Naive thymus-derived CD8-positive, alpha-beta T cell (primary cell): ENCODE measurements around the gene IQGAP3. TPM values are rescaled to one million over a fixed set of nuclear protein-coding genes. Genes with fewer than 3 reads are reported as not detected.
"Not testable (repeated sequence)": the region's sequence is repeated elsewhere in the genome, so short reads cannot be mapped to it uniquely, and the experiment has no call there.

Source experiments
- ATAC-seq, 2 donors: fragments of 150-1000 bp; cut with Tn5 transposase in 1 of 2; sonication (Bioruptor Pico), chemical (Tn5 transposase) in 1 of 2; 1 replicate in 1 of 2; 2 replicates in 1 of 2; pipeline ENCODE4 v1.10.0; 2021; ENCODE audit warnings: mild to moderate bottlenecking in 2 of 2, moderate library complexity in 2 of 2
- POLR2A ChIA-PET: fragments of 350-600 bp; sonication (Branson Sonifier 250); formaldehyde crosslinking; loops from one replicate; lab custom pipeline; 2021; ENCODE audit warnings: antibody characterized with exemption; lab: Charles Lee
- DNase-seq, 10 donors: peaks; one replicate each; pipeline versions ENCODE4 v3.0.0 to v3.0.0-alpha.2; 2020 to 2022
- H3K27ac Mint-ChIP-seq, 10 donors: one replicate each; pipeline ENCODE4 v1.8.0; 2020 to 2022; ENCODE audit warnings: mild to moderate bottlenecking in 10 of 10, mixed read lengths in 10 of 10, moderate library complexity in 4 of 10, inconsistent platforms in 1 of 10
- H3K27me3 Mint-ChIP-seq, 5 donors: one replicate each; pipeline ENCODE4 v1.8.0; 2021 to 2022; ENCODE audit warnings: mixed read lengths in 5 of 5
- H3K36me3 Mint-ChIP-seq, 3 donors: one replicate each; pipeline ENCODE4 v1.8.0; 2020 to 2022; ENCODE audit warnings: mixed read lengths in 3 of 3, mild to moderate bottlenecking in 2 of 3, inconsistent platforms in 1 of 3
- H3K4me1 Mint-ChIP-seq, 4 donors: one replicate each; pipeline ENCODE4 v1.8.0; 2021 to 2022; ENCODE audit warnings: mixed read lengths in 4 of 4
- H3K4me3 Mint-ChIP-seq, 10 donors: one replicate each; pipeline ENCODE4 v1.8.0; 2020 to 2022; ENCODE audit warnings: mild to moderate bottlenecking in 10 of 10, mixed read lengths in 10 of 10, moderate library complexity in 6 of 10, inconsistent platforms in 1 of 10
- H3K9me3 Mint-ChIP-seq, 9 donors: one replicate each; pipeline ENCODE4 v1.8.0; 2020 to 2022; ENCODE audit warnings: mixed read lengths in 9 of 9, mild to moderate bottlenecking in 3 of 9, inconsistent platforms in 1 of 9, moderate library complexity in 1 of 9
- polyA plus RNA-seq, 3 donors: library from polyadenylated mRNA; unstranded; fragments of 300-500 nt; fragmentation: Illumina TruSeq; gene quantifications; one replicate each; pipeline ENCODE4 v1.2.3, GENCODE V29; 2021
- total RNA-seq, 8 experiments: library from RNA in 2 of 8; stranded (reverse) in 2 of 8; gene quantifications; one replicate each; pipeline ENCODE4 v1.2.3 and lab custom pipeline; 2021 to 2026

The IQGAP3 gene
- total and polyA plus RNA-seq, 5 experiments from 2014 or later = 0.08 TPM; not detected in 4

DNA sequence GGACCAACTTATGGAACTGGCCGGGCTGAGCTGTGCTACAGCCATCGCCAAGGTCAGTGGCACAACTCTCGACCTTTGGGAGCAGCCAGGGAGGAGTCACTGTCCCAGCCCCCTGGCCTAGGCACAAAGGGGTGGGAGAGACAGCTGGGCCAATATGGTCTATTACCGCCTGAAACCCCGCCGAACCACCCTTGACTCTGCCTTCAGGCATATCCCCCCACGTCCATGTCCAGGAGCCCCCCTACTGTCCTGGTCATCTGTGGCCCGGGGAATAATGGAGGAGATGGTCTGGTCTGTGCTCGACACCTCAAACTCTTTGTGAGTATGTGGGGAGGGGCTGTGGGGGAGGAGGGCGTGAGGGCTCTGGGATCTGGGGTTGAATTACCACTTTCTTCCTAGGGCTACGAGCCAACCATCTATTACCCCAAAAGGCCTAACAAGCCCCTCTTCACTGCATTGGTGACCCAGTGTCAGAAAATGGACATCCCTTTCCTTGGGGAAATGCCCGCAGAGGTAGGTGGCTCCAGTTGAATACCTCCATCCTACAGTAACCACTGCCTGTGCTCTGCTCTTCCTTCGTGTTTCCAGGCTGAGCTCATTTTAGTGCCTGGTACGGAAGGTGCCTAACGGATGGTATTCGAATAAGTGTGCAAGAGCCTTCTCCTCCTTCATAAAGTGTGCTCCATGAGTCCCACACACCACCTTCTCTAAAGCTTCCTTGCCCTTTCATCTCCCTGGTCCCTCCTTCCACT, 20.0 kb upstream of the IQGAP3 start:
- Mint-ChIP-seq H3K36me3 (peaks cover 2 to 26% (median 7%) of the 10 kb centered on the region in 3 donors), H3K27me3 (no peaks in the 10 kb centered on the region), H3K4me1 (peaks cover 16 to 28% (median 17%) of the 10 kb centered on the region in 4 donors), H3K9me3 (no peaks in the 10 kb centered on the region), H3K27ac (peak overlapping the region; percentile 73 to 94 (median 86)), H3K4me3 (peak overlapping the region; percentile 76 to 93 (median 82))
- DNase-seq (no peak), ATAC-seq (no peak)
- POLR2A ChIA-PET = interaction anchor here (0.6 to 3.5 kb wide), 12 partner anchors 9 to 255 kb away, joined by 3 to 37 read pairs (median 6); partner anchors contain the start of genes CCT3, GPATCH4, MEF2D and TTC24

DNA sequence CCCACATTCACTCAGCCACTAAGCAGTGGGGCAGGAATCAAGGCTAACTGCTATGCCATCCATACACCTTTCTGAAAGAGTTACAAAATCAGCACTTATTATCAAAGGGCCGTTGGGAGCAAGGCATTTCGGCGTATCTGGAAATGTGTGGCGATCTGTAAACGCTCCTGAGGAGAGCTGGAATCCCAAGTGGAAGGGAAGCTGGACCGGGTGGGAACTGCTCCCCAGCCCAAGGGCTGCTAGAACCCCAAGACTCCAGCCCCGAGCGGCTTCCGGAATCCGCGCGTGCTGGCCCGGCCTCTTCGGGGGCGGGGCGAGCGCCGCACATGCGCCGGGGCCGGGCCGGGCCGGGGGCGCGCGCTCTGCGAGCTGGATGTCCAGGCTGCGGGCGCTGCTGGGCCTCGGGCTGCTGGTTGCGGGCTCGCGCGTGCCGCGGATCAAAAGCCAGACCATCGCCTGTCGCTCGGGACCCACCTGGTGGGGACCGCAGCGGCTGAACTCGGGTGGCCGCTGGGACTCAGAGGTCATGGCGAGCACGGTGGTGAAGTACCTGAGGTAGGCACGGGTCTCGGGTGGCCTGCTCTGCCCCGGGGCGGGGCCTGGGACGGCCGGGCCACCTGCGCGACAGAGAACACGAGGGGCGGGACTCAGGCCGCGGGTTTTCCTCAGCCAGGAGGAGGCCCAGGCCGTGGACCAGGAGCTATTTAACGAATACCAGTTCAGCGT, 19.2 kb upstream of the IQGAP3 start, which contains the start of gene NAXE:
Gene NAXE (plus strand): TSS at position 345 of the 726 bp plus-strand sequence. CDS start 29 bp downstream, at position 374.
- Mint-ChIP-seq H3K4me3 (peak within 1 kb of the TSS; percentile 76 to 93 (median 90)), H3K27me3 (no peaks in the 10 kb centered on the region), H3K9me3 (no peaks in the 10 kb centered on the region), H3K27ac (peak within 1 kb of the TSS; percentile 88 to 96 (median 95)), H3K36me3 (peaks cover 0 to 19% (median 2%) of the 10 kb centered on the region in 3 donors), H3K4me1 (peaks cover 14 to 29% (median 16%) of the 10 kb centered on the region in 4 donors)
- POLR2A ChIA-PET = interaction anchor here (0.5 to 3.5 kb wide), 18 partner anchors 9 to 254 kb away, joined by 3 to 37 read pairs (median 4); partner anchors contain the start of genes CCT3, GPATCH4, MEF2D and TTC24
- peak; percentile 95 to 96 for ATAC-seq
- peak; percentile 39 to 78 (median 68) for DNase-seq

DNA sequence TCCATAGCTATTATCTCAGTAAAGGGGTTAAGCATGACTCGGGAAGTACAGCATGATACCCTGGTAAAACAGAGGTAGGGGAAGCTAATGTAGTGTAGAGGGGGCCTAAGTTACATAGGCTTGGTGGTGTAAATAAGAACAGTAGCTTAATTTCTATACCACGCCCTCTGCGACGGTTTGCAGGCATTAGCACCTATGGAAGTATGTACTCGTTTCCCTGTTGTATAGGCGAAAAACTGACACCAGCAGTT, 18.7 kb upstream of the IQGAP3 start:
- no peak for DNase-seq
- H3K36me3 Mint-ChIP-seq = peaks cover 0 to 15% (median 2%) of the 10 kb centered on the region in 3 donors
- H3K27me3 Mint-ChIP-seq = no peaks in the 10 kb centered on the region
- peaks cover 14 to 29% (median 16%) of the 10 kb centered on the region in 4 donors for H3K4me1 Mint-ChIP-seq
- POLR2A ChIA-PET = interaction anchor here (0.5 to 3.5 kb wide), 15 partner anchors 9 to 206 kb away, joined by 3 to 37 read pairs (median 5); partner anchors contain the start of genes GPATCH4, MEF2D and TTC24
- H3K9me3 Mint-ChIP-seq = no peaks in the 10 kb centered on the region
- ATAC-seq = peak in 1 of 2 donors; percentile 34
- peak overlapping the region; percentile 76 to 93 (median 90) for H3K4me3 Mint-ChIP-seq
- H3K27ac Mint-ChIP-seq = peak overlapping the region; percentile 88 to 96 (median 95)

DNA sequence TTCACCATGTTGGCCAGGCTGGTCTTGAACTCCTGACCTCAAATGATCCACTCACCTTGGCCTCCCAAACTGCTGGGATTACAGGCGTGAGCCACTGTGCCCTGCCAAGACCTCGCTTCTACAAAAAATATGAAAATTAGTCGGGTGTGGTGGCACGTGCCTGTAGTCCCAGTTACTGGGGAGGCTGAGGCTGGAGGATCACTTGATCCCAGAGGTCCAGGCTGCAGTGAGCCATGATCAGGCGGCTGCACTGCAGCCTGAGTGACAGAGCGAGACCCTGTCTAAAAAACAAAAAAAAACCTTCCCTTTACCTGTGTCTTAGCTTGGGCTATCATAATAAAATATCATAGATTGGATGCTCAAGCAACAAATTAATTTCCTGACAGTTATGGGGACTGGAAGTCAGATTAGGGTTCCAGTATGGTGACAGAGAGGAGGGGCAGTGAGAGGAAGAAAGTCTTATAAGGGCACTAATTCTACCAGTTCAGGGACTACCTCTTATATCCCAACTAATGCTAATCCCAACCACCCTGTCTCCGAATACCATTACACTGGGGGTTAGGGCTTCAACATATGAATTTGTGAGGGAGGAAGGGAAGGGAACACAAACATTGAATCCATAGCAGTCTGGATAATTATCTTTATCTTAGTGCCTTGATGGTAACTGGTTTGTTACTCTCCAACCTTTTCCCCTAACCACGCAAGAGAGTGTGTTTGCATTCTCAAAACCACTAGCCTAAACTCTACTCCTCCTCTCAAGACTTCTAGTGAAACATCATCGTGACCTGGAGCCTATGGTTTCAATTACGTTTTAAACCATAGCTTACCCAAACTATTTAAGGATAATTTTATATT, 18.2 kb upstream of the IQGAP3 start:
- ATAC-seq = no peak
- no peak for DNase-seq
- Mint-ChIP-seq H3K27me3 (no peaks in the 10 kb centered on the region), H3K4me1 (peaks cover 13 to 31% (median 18%) of the 10 kb centered on the region in 4 donors), H3K9me3 (no peaks in the 10 kb centered on the region), H3K27ac (peak overlapping the region in 9 of 10 donors; percentile 88 to 96 (median 95)), H3K4me3 (peak overlapping the region in 9 of 10 donors; percentile 76 to 93 (median 91)), H3K36me3 (peaks cover 0 to 13% (median 3%) of the 10 kb centered on the region in 3 donors)
- POLR2A ChIA-PET = interaction anchor here (0.5 to 3.5 kb wide), 15 partner anchors 9 to 205 kb away, joined by 3 to 37 read pairs (median 5); partner anchors contain the start of genes GPATCH4, MEF2D and TTC24

DNA sequence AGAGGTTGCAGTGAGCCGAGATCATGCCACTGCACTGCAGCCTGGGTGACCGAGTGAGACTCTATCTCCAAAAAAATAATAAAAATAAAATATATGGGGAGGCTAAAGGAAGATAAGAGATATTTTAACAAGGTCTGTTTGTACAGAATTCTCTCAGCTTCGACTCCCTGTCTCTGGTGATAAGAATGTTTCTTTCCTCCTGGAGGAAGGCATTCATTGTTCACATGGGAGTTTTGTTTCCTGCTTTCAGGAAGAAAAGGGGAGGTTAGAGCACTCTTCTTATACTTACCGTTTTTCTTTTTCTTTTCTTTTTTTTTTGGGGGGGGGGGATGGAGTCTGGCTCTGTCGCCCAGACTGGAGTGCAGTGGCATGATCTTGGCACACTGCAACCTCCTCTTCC, 17.2 kb upstream of the IQGAP3 start:
- no peak for DNase-seq
- peaks cover 0 to 13% (median 5%) of the 10 kb centered on the region in 3 donors for H3K36me3 Mint-ChIP-seq
- POLR2A ChIA-PET = interaction anchor here (1.5 kb wide), 1 partner anchor 89 kb away, joined by 3 read pairs; the partner anchor contains the start of gene MEF2D
- peaks cover 10 to 36% (median 21%) of the 10 kb centered on the region in 4 donors for H3K4me1 Mint-ChIP-seq
- no peak overlapping the region for H3K4me3 Mint-ChIP-seq
- no peaks in the 10 kb centered on the region for H3K27me3 Mint-ChIP-seq
- ATAC-seq = no peak
- H3K27ac Mint-ChIP-seq = no peak overlapping the region
- H3K9me3 Mint-ChIP-seq = no peaks in the 10 kb centered on the region

DNA sequence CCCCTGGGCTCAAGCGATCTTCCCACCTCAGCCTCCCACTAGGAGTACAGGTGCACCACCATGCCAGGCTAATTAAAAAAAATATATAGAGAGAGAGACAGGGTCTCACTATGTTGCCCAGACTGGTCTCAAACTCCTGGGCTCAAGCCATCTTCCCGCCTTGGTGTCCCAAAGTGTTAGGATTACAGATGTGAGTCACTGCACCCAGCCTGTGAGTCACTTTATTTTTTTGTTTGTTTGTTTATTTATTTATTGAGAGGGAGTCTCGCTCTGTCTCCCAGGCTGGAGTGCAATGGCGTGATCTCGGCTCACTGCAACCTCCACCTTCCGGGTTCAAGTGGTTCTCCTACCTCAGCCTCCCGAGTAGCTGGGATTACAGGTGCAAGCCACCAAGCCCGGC, 15.6 kb upstream of the IQGAP3 start:
- not testable (repeated sequence) for H3K27me3 Mint-ChIP-seq, H3K4me3 Mint-ChIP-seq

DNA sequence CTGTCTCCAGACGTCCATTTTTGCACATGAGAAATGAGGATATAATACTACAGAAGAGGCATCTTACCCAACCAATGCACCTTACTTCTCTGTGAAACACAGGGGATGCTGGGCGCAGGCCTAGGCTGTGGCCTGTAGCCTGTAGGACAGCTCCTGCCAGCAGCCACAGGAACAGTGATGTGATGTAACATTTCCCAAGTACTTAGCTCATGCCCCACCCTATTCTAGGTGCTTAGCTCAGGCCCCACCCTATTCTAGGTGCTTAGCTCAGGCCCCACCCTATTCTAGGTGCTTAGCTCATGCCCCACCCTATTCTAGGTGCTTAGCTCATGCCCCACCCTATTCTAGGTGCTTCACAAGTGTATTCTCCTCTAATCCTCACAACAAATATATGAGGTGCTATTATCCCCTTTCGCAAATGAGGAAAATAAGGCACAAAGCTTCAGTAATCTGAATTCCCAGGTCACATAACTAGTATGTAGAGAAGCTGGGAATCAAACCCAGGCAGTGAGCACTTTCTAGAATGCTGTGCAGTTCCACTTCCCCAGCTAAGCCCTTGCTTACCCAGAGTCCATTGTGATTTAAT, 14.6 kb upstream of the IQGAP3 start:
- ATAC-seq (no peak), DNase-seq (no peak)
- peaks cover 0 to 10% (median 7%) of the 10 kb centered on the region in 3 donors for H3K36me3 Mint-ChIP-seq
- peaks cover 17 to 40% (median 38%) of the 10 kb centered on the region in 4 donors for H3K4me1 Mint-ChIP-seq
- H3K27ac Mint-ChIP-seq = no peak overlapping the region
- H3K9me3 Mint-ChIP-seq = no peaks in the 10 kb centered on the region
- H3K27me3 Mint-ChIP-seq = no peaks in the 10 kb centered on the region
- peak overlapping the region in 1 of 10 donors; percentile 20 for H3K4me3 Mint-ChIP-seq
- POLR2A ChIA-PET = interaction anchor here (0.9 to 1.2 kb wide), 3 partner anchors 14 to 95 kb away, joined by 3 read pairs; partner anchors contain the start of gene GPATCH4

More for the DNA sequence above, 15.6 kb upstream of the IQGAP3 start:
- Mint-ChIP-seq H3K27ac (peak overlapping the region in 2 of 10 donors; percentile 25 to 60), H3K36me3 (peaks cover 0 to 10% (median 5%) of the 10 kb centered on the region in 3 donors), H3K4me1 (peaks cover 13 to 43% (median 35%) of the 10 kb centered on the region in 4 donors)
- POLR2A ChIA-PET = interaction anchor here (1.0 kb wide), 1 partner anchor 22 kb away, joined by 4 read pairs; no protein-coding TSS in a partner anchor
- ATAC-seq, DNase-seq, H3K9me3 Mint-ChIP-seq: not testable (repeated sequence)

DNA sequence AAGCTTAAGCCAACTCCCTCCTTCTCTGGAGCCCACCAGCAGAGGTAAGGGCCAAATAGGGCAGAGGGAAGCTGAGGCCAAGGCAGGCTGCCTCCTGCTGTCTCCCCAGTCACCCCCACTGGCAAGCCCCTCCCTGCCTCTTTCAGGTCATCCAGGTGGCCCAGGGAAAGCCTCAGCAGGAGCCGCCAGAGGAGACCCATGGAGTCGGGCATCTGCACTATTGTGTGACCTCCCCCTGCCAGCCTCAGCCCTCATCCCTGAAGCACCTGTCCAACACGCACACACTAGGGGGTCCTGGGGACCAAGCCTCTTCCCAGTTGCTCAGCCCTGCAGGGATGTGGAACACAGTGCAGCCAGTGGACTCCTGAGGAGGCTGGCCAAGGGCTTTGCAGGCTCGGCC, 14.0 kb upstream of the IQGAP3 start:
- no peaks in the 10 kb centered on the region for H3K27me3 Mint-ChIP-seq
- H3K36me3 Mint-ChIP-seq = peaks cover 0 to 10% (median 8%) of the 10 kb centered on the region in 3 donors
- H3K9me3 Mint-ChIP-seq = no peaks in the 10 kb centered on the region
- no peak overlapping the region for H3K27ac Mint-ChIP-seq
- no peak for DNase-seq
- ATAC-seq = no peak
- peaks cover 19 to 45% (median 42%) of the 10 kb centered on the region in 4 donors for H3K4me1 Mint-ChIP-seq
- H3K4me3 Mint-ChIP-seq = no peak overlapping the region
- POLR2A ChIA-PET = interaction anchor here (0.5 to 1.2 kb wide), 3 partner anchors 15 to 101 kb away, joined by 3 read pairs; partner anchors contain the start of gene GPATCH4

DNA sequence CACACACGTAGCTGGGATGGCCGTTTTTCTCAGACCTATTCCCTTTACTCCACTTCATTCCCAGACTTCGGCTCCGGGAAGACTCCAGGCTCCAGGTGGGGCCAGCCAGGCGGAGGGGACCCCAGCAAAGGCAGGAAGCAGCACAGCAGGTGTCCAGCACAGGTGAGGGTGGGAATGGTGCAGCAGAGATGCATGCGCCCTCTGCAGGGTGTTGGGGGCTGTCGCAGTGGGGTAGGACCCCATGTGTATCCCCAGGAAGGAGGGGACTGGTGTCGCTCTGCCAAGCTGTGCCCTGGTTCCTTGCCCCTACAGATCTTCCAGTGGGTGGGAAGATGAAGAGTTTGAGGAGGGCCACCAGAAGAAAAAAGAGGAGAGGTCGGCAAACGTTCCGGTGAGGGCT, 12.4 kb upstream of the IQGAP3 start:
- peak overlapping the region in 3 of 10 donors; percentile 58 to 97 (median 67) for H3K27ac Mint-ChIP-seq
- H3K36me3 Mint-ChIP-seq = peaks cover 0 to 10% (median 8%) of the 10 kb centered on the region in 3 donors
- H3K27me3 Mint-ChIP-seq = no peaks in the 10 kb centered on the region
- peaks cover 23 to 53% (median 42%) of the 10 kb centered on the region in 4 donors for H3K4me1 Mint-ChIP-seq
- H3K4me3 Mint-ChIP-seq = no peak overlapping the region
- POLR2A ChIA-PET = interaction anchor here (0.6 to 1.6 kb wide), 3 partner anchors 23 to 151 kb away, joined by 4 to 7 read pairs (median 4); partner anchors contain the start of gene MEF2D
- no peak for DNase-seq
- H3K9me3 Mint-ChIP-seq = no peaks in the 10 kb centered on the region
- no peak for ATAC-seq

DNA sequence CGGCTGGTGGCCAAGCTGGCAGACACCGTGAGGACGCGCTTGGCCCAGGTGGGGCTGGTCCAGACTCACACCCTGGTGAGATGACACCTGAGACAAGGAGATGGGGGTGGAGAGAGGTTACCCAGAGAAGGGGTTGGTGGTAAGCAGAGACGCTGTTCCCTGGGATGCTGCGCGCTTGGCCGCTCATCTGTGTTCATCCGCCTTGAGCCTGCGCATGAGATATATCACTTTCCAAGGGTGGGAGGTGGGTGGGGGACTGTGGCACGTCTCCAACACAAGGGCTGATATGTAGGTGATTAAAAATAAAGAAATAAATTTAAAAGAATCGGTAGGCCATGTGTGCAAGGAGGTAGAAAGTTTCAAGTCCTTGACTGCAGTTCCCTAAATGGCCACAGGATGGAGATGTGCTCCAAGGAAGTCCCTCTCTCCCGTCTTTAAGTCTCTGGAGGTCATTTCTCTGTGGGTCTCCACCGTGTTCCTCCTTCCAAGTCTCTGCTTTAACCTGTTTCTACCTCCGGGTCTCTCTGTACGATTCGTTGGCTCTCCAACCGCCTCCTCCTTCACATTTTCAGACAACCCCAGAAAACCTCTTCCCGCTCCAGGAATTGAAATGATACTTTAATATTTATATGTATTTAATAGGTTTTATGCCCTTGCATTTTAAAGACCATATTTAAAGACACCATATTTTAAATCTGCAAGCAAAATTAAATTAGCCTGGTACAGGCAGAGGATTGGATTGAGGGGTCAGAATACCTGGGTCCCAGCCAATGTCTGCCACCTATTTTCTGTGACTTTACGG, 11.7 kb upstream of the IQGAP3 start:
- POLR2A ChIA-PET = interaction anchor here (0.7 to 6.2 kb wide), 4 partner anchors 24 to 117 kb away, joined by 4 to 163 read pairs (median 12); partner anchors contain the start of gene MEF2D
- no peaks in the 10 kb centered on the region for H3K27me3 Mint-ChIP-seq
- ATAC-seq (no peak), DNase-seq (peak; percentile 54 to 87 (median 70))
- no peaks in the 10 kb centered on the region for H3K9me3 Mint-ChIP-seq
- H3K4me3 Mint-ChIP-seq = peak overlapping the region; percentile 72 to 99 (median 96)
- H3K36me3 Mint-ChIP-seq = peaks cover 0 to 10% (median 8%) of the 10 kb centered on the region in 3 donors
- H3K27ac Mint-ChIP-seq = peak overlapping the region; percentile 88 to 100 (median 96)
- peaks cover 23 to 53% (median 42%) of the 10 kb centered on the region in 4 donors for H3K4me1 Mint-ChIP-seq
